Stimulated activated CD4-positive, alpha-beta T cell treated with anti-CD3 and anti-CD28 coated beads, Interleukin-15, amount 100 ng/mL, for 24 hours (primary cell): ENCODE measurements around the gene NAPSA.
"Not testable (repeated sequence)": the region's sequence is repeated elsewhere in the genome, so short reads cannot be mapped to it uniquely, and the experiment has no call there.

ENCODE experiments used
- DNase-seq: peaks from one replicate; pipeline ENCODE4 v3.0.0-alpha.2; 2020

NAPSA gene

DNA sequence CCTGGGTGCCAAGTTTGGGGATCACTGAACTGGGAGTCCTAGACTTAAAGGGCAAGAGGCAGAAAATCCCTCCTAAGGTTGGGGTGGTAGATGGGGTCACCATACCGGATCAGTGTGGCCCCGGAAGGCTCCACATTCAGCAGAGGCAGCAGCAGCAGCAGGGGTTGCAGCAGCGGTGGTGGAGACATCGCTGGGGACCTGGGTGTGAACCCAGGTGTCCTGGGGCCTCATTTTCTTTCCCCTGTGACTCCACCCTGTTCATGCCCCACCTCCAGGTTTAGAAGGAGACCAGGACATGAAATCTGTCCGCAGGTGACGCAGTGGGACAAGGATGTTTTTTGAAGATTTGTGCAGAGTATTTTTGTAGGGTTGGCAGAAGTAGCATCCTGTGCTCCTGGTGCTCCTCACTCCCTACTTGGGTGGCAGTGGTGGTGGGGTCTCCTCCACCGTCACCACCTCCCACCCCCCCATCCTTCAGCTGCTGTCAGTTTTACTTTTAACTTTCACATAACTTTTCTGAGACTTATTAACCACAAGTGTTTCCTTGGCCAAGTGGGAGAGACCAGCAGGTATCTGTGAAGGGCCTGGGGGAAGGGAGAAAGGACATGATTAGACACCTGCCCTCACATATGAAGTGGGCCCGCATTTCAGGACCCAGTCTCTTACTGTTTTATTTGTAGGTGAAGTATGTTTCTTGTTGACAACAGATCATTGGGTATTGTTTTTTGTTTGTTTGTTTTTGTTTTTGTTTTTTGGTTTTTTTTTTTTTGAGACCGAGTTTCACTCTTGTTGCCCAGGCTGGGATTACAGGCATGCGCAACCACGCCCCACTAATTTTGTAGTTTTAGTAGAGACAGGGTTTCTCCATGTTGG, at the start of gene NAPSA:
Gene NAPSA (minus strand): TSS at position 206 of the 873 bp plus-strand sequence. CDS start 18 bp downstream, at position 188.
- peak; percentile 40 for DNase-seq

DNA sequence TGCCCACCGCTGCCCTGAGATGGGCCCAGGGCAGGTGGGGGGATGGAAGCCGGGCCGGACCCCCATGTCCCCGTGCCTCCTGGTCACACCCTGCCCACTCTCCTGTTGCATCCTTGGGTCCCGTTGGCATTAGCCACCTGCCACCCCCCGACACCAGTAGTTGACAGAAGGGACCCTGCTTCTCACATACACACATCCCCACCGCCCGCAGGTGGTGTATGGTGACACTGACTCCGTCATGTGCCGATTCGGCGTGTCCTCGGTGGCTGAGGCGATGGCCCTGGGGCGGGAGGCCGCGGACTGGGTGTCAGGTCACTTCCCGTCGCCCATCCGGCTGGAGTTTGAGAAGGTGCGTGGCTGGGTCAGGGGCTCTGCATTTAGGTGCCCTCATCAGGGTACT, 48.1 kb upstream of the NAPSA start:
- DNase-seq, result no peak

GRCh38 chr19:50413096-50413495, 47.7 kb upstream of the NAPSA start:
- DNase-seq, result no peak

- no peak for DNase-seq
Observed at GRCh38 chr19:50412419-50412818, 47.0 kb upstream of the NAPSA start.

GRCh38 chr19:50410109-50410508, 44.7 kb upstream of the NAPSA start:
- DNase-seq, result no peak

DNA sequence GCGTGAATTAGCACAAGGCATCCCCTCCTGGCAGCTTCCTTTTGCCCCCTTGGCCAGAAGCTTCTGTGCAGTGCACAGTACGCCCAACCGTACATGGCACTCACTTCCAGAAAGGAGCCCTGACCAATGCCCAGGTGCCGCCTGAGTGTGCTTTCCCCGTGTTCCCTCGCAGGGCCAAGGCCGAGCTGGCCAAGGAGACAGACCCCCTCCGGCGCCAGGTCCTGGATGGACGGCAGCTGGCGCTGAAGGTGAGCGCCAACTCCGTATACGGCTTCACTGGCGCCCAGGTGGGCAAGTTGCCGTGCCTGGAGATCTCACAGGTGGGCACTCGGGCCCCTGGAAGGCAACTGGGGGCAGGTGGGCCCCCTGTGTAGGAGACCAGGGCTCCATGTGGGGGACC, 43.9 kb upstream of the NAPSA start:
- DNase-seq, result no peak

GRCh38 chr19:50406829-50407228, 41.4 kb upstream of the NAPSA start:
- DNase-seq, result no peak

DNA sequence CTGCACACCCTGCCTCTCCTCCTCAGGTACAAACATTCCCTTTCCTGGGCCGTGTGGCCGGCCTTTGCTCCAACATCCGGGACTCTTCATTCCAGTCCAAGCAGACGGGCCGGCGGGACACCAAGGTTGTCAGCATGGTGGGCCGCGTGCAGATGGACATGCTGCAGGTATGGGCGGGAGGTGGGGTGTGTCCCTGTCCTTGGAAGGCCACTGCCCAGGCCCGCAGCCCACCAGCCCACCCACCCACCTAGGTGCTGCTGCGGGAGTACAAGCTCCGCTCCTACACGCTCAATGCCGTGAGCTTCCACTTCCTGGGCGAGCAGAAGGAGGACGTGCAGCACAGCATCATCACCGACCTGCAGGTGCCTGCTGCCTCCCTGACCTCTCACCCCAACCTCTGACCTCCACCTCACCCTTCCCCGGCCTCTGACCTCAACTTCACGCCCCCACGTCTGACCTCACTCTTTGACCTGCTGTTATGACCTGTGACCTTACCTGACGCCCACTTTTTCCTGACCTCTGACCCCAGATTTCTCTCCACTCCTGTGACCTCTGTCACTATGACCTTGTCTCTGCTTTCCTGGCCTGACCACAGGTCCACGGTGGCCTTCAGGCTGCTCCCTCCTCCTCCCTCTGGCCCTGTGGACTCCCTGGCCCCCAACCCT, 40.8 kb upstream of the NAPSA start:
- no peak for DNase-seq

DNA sequence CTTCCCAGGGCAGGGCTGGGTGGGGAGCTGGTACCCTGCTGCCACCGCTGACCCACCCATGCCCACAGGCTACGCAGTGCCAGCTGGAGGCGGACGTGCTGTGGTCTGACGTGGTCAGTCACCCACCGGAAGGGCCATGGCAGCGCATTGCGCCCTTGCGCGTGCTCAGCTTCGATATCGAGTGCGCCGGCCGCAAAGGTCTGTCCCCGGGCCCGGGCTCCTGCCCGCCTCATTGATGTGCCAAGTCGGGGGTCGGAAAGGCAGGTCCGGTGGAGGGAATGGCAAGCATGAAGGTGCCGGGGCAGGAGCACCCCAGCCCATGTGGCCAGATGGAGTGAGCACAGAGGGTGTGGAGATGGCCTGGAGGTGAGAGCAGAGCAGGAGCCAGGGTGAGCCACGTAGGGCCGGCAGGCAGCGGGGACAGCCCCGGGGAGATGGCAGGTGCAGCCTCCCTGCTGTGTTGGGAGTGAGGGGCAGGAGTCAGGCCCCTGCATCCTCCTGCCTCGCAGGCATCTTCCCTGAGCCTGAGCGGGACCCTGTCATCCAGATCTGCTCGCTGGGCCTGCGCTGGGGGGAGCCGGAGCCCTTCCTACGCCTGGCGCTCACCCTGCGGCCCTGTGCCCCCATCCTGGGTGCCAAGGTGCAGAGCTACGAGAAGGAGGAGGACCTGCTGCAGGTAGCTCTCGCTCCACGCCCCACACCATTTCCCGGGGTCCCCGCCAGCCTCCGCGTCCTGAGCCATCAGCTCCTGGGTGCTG, 37.3 kb upstream of the NAPSA start:
- DNase-seq, result no peak

GRCh38 chr19:50401605-50402450, 36.4 kb upstream of the NAPSA start:
- DNase-seq, result no peak

GRCh38 chr19:50399368-50399745, 33.9 kb upstream of the NAPSA start:
- DNase-seq, result no peak

DNA sequence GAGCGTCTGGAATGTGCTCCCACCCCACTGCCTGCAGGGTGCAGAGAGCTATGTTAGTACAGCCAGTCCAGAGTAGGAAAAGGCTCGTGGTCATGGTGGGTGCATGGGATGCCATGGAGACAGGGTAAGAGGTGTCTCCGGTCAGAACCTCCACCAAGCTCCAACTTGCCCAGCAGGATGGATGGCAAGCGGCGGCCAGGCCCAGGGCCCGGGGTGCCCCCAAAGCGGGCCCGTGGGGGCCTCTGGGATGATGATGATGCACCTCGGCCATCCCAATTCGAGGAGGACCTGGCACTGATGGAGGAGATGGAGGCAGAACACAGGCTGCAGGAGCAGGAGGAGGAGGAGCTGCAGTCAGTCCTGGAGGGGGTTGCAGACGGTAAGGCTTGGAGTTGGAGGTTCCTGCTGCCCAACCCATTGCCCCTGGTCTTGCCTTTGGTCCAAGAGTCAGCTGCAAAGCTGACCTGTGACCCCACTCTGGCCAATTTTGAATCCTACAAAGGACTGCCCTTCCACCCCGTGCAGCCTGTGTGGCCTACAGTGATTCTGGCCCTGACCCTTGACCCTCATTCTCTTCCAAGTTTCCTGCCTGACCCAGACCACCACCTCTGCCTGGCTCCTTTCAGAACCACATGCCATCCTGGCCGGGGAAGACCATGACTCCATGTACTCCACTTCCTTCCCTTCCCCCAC, 33.4 kb upstream of the NAPSA start:
- DNase-seq, result no peak

- no peak for DNase-seq
Observed at GRCh38 chr19:50394017-50394416, 28.6 kb upstream of the NAPSA start.

DNA sequence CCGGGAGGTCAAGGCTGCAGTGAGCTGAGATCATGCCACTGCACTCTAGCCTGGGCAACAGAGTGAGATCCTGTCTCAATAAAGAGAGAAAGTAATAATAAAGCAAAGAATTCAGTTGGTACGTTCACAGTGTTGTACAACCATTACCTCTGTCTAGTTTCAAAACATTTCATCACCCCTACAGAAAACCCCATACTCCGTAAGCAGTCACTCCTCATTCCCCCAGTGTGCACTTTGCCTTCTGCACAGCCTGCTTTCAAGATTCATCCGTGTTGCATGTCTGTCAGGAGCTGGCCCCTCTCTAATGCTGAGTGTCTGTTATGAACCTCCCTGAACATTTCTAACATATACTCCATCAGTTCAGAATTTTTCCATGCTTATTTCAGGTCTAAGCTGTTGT, 28.1 kb upstream of the NAPSA start:
- no peak for DNase-seq

- DNase-seq, result no peak
Observed at GRCh38 chr19:50392759-50393158, 27.3 kb upstream of the NAPSA start.

DNA sequence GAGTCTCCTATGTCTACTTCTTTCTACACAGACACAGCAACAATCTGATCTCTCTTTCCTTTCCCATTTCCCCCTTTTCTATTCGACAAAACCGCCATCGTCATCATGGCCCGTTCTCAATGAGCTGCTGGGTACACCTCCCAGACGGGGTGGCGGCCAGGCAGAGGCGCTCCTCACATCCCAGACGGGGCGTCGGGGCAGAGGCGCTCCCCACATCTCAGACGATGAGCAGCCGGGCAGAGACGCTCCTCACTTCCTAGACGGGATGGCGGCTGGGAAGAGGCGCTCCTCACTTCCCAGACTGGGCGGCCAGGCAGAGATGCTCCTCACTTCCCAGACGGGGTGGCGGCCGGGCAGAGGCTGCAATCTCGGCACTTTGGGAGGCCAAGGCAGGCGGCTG, 25.5 kb upstream of the NAPSA start:
- not testable (repeated sequence) for DNase-seq

DNA sequence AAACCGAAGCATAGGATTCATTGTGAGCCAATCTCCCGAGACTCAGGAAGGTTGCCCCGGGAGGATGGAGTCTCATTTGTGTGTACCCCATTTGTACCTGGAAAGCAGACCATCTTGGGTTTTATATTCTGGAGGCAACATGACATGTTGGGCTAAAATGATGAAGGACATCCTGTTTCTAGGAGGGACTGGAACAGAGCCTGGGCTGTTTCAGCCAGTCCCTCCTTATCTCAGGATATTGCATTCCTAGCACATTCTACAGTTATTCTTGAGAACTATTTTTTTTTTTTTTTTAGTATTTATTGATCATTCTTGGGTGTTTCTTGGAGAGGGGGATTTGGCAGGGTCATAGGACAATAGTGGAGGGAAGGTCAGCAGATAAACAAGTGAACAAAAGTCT, 24.9 kb upstream of the NAPSA start:
- not testable (repeated sequence) for DNase-seq

DNA sequence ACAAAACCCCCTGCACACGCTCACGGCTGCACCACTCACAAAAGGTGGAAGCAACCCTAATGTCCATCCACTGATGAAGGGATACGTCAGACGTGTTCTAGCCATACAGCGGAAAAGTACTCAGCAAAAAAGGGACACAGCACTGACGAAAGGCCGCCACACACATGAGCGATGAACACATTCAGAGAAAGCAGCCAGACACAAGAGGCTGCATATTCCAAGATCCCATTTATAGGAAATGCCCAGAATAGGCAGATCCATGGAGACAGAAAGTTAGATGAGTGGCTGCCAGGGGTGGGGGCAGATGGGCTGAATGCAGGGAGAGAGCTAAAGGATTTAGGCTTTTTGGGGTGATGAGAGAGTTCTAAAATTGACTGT, 22.4 kb upstream of the NAPSA start:
- DNase-seq, result no peak

- DNase-seq, result no peak
Observed at GRCh38 chr19:50387176-50387867, 21.9 kb upstream of the NAPSA start.

DNA sequence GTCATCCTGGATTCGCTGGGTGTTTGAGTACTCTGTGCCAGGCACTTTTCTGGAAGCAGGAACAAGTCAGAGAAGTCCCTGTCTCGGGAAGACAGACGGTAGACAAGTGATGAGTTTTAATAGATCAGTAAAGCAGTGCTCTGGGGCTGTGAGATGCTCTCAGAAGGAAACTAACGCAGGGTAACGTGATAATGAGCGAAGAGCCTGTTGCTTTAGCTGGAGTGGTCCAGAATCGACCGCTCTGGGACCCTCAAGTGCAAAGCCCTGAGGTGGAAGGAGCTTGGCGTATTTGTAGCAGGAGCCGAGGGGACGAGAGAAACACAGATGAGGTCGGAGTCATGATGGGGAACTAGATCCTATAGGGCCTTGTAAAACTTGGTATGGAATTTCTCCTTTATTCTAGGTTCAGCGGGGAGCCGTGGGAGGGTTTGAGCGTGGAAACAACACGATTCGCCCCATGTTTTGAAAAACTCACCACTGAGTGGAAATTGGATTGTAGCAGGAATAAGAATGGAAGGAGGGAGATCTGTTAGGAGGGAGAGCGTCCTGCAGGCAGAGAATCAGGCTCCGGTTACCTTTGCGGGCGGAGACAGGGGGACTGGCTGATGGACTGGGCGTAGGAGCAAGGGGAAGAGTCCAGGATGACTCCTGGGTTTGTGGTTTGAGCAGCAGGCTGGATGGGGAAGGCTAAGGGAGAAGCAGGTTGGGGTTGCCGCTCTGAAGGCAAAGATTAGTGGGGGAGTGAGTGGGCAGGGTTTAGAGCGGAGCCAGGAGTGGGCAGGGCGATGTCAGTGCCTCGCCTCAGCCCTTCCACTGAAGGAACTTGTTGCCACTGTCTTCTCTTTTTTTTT, 19.5 kb upstream of the NAPSA start:
- no peak for DNase-seq
